ENCODE measurements around the gene FSD2. TPM values are rescaled to one million over a fixed set of nuclear protein-coding genes. Genes with fewer than 3 reads are reported as not detected.

Gene FSD2
- total RNA-seq, 2 donors from 2014 or later: not detected

GRCh38 chr15:82807920-82808633, 2.2 kb upstream of the FSD2 start:
- ATAC-seq (no peak), DNase-seq (ENCODE audit: low spot score in 2 of 2) (no peak)
- H3K27ac Mint-ChIP-seq: peak overlapping the region in 1 of 2 donors; percentile 98
- no peaks in the 10 kb centered on the region for H3K9me3 Mint-ChIP-seq
- peaks cover 5 to 16% of the 10 kb centered on the region in 2 donors for H3K36me3 Mint-ChIP-seq

DNA sequence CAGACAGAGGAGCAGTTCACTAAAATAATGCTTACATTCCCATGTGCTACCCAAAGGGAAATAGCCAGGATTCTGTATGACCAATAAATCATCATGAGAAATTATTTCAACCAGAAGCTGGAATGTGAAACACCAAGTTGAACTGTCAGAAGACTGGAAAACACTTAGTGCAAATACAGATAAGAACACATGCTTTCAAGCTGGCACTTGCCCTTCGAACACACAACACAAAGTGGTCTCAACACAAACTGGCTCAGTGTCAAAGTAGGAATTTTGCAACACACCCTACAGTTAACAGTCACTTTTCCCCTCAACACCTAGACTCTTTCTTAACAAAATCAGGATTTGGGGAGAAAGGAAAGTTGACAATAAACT, 1.3 kb downstream of the FSD2 start:
- H3K36me3 Mint-ChIP-seq: no peaks in the 10 kb centered on the region
- no peak for ATAC-seq
- no peak for DNase-seq (ENCODE audit: low spot score in 2 of 2)
- H3K9me3 Mint-ChIP-seq: no peaks in the 10 kb centered on the region
- H3K27ac Mint-ChIP-seq: no peak overlapping the region

DNA sequence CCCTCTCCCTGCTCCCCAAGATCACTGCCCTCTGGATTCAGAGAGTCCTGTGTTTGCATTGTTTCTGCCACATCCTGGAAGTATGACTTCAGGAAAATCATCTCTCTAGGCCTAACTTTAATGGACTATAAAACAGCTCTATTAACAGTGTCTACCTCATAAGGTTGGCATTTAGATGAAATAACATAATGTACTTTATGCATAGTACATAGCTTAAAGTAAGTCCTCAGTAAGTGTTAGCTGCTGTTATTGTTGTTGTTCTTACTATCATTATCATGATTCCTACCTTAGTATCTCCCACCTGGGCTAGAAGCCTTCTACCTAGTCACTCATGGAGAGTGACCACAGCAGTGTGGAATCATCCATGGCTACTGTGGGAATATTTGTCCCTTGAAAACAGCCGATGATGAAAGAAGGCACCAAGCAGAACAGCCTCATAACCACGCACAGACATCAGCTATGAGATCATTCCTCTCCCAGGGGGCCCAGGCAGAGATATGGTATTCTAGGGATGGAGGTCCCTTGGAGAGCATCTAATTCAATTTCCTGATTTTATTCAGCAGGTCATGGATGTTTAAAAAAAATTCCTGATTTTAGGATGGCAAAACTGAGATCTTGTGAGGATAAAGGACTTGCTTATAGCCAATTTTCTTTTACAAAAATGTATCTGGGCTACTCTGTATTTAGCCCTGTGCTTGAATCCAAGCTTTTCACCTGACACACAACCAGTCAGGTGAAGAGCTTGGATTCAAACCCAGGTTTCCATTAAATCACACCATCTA, 1.9 kb downstream of the FSD2 start:
- Mint-ChIP-seq H3K9me3 (no peaks in the 10 kb centered on the region), H3K27ac (no peak overlapping the region), H3K36me3 (no peaks in the 10 kb centered on the region)
- ATAC-seq (no peak), DNase-seq (ENCODE audit: low spot score in 2 of 2) (no peak)

DNA sequence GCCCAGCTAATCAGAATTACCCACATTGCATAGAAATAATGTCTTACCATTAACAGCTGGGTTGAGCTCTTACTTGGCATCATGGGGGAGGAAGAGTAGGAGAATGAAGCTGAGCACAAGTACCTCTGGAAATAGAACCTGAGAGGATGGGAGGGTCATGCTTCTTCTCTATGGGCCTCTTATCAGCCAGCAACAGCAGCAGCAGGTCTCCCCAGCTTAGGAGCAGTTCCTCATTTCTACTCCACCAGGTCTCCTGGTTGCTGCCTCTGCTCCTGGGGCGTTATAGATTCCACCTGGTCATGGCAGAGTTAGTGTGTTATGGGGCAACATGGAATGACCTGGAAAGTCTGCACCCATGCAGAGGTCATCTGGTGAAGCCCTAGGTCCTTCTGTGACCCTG, 3.4 kb downstream of the FSD2 start:
- DNase-seq (ENCODE audit: low spot score in 2 of 2) (no peak), ATAC-seq (no peak)
- H3K27ac Mint-ChIP-seq: no peak overlapping the region
- no peaks in the 10 kb centered on the region for H3K36me3 Mint-ChIP-seq
- H3K9me3 Mint-ChIP-seq: no peaks in the 10 kb centered on the region

DNA sequence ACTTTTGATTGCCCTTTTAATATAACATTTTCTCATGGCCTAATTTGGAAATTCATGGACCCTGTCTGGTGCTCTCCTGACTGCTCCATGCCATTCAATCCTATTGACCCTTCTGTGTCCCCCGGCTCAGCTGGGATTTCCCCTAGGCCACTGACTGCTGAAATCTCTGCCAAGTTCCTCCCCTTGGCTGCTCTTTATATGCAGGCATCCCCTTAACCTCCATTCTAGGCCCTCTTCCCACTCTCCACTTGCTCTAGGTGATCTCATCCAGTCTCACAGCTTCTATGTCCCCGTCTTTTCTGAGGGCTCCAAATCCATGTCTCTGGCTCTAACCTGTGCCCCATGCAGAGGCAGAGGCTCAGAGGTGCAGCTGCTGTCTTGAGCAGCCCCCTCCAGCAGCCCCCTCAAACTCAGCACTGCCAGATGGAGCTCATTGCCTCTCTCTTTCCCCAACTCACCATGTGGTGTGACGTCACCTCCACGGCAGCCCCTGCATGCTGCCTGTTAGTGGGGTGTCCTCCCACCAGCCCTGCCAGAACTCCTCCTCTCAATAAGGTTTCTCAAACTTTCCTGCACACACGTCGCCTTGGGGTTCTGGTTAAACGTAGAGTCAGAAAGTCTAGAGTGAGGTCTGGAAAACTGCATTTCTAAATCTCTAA, 6.6 kb downstream of the FSD2 start:
- H3K27ac Mint-ChIP-seq: no peak overlapping the region
- DNase-seq (ENCODE audit: low spot score in 2 of 2) (no peak), ATAC-seq (no peak)
- H3K9me3 Mint-ChIP-seq: peaks cover under 1 to 2% of the 10 kb centered on the region in 2 donors
- H3K36me3 Mint-ChIP-seq: peaks cover under 1 to 1% of the 10 kb centered on the region in 2 donors

DNA sequence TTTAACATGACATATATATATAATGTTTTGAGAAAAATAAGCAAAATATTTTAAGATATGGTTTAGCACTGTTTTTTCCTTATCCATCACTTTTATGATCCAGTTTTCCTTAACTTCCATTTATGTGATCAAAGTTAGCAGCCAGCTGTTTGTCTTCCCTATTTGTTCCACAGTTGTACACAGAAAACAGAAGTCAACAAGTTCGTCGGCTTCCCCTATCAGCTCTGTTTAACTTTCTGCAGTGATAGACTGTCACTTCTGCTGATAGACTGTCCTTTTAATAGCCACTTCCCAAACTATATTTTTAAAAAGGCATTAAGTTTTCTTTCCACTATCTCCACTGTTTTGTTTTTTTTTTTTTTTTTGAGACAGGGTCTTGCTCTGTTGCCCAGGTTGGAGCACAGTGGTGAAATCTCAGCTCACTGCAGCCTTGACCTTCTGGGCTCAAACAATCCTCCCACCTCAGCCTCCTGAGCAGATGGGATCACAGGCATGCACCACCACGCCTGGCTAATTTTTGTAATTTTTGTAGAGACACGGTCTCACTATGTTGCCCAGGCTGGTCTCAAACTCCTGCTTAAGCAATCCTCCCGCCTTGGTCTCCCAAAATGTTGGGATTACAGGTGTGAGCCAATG, 7.2 kb downstream of the FSD2 start:
- DNase-seq (ENCODE audit: low spot score in 2 of 2) (no peak), ATAC-seq (no peak)
- peaks cover 7 to 8% of the 10 kb centered on the region in 2 donors for H3K36me3 Mint-ChIP-seq
- H3K27ac Mint-ChIP-seq: no peak overlapping the region
- H3K9me3 Mint-ChIP-seq: peaks cover 7 to 8% of the 10 kb centered on the region in 2 donors

- DNase-seq (ENCODE audit: low spot score in 2 of 2) (no peak), ATAC-seq (no peak)
- H3K27ac Mint-ChIP-seq: no peak overlapping the region
- H3K36me3 Mint-ChIP-seq: peaks cover 8 to 9% of the 10 kb centered on the region in 2 donors
- H3K9me3 Mint-ChIP-seq: peaks cover 8 to 9% of the 10 kb centered on the region in 2 donors
These were observed 7.8 kb downstream of the FSD2 start for GRCh38 chr15:82798104-82798503.

- no peak overlapping the region for H3K27ac Mint-ChIP-seq
These were observed 12.1 kb downstream of the FSD2 start for GRCh38 chr15:82793737-82794136.

DNA sequence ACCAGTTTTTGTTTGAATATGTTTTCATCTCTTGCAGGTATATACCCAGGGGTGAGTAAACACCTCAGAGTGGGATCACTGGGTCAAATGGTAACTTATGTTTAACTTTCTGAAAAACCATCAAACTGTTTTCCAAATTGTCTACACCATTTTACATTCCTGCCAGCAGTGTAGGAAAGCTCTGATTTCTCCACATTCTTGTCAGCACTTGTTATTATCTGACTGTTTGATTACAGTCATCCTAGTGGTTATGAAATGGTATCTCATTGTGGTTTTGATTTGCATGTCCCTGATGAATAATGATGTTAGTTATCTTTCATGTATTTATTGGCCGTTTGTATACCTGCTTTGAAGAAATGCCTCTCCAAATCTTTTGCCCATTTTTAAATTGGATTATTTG, 13.8 kb downstream of the FSD2 start:
- H3K9me3 Mint-ChIP-seq: peaks cover 8 to 9% of the 10 kb centered on the region in 2 donors
- H3K36me3 Mint-ChIP-seq: peaks cover 8 to 9% of the 10 kb centered on the region in 2 donors
- ATAC-seq (no peak), DNase-seq (ENCODE audit: low spot score in 2 of 2) (no peak)
- no peak overlapping the region for H3K27ac Mint-ChIP-seq

More at GRCh38 chr15:82793737-82794136, 12.1 kb downstream of the FSD2 start:
- ATAC-seq: no peak
- Mint-ChIP-seq H3K36me3 (peaks cover 8 to 9% of the 10 kb centered on the region in 2 donors), H3K9me3 (peaks cover 8 to 9% of the 10 kb centered on the region in 2 donors)
- DNase-seq (ENCODE audit: low spot score in 2 of 2): no peak

DNA sequence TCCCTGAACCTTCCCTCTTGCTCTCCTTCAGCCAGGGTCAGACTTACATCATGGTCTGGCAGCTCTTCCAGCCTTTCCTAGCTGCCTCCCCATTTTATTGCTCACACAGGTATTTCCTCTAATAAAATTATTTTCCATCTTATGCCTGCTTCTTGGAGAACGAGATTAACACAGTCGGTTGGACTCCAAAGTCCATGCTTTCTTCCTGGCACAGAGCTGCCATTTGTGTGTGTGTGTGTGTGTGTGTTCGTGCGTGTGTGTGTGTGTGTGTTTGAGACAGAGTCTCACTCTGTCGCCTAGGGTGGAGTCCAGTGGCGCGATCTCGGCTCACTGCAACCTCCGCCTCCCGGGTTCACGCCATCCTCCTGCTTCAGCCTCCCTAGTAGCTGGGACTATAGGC, 15.5 kb downstream of the FSD2 start:
- no peak overlapping the region for H3K27ac Mint-ChIP-seq
- DNase-seq (ENCODE audit: low spot score in 2 of 2) (no peak), ATAC-seq (no peak)
- peaks cover 8 to 9% of the 10 kb centered on the region in 2 donors for H3K9me3 Mint-ChIP-seq
- peaks cover 8 to 9% of the 10 kb centered on the region in 2 donors for H3K36me3 Mint-ChIP-seq

- DNase-seq (ENCODE audit: low spot score in 2 of 2): no peak
- H3K27ac Mint-ChIP-seq: no peak overlapping the region
- H3K9me3 Mint-ChIP-seq: peaks cover 8 to 9% of the 10 kb centered on the region in 2 donors
- peaks cover 8 to 9% of the 10 kb centered on the region in 2 donors for H3K36me3 Mint-ChIP-seq
- ATAC-seq: no peak
These were observed 16.4 kb downstream of the FSD2 start for GRCh38 chr15:82789491-82789890.

- no peak for ATAC-seq
- H3K27ac Mint-ChIP-seq: no peak overlapping the region
- no peaks in the 10 kb centered on the region for H3K9me3 Mint-ChIP-seq
These were observed 17.4 kb downstream of the FSD2 start for GRCh38 chr15:82788496-82788895.

GRCh38 chr15:82781349-82781748, 24.5 kb downstream of the FSD2 start:
- ATAC-seq (no peak), DNase-seq (ENCODE audit: low spot score in 2 of 2) (no peak)
- Mint-ChIP-seq H3K9me3 (no peaks in the 10 kb centered on the region), H3K36me3 (no peaks in the 10 kb centered on the region), H3K27ac (no peak overlapping the region)

More at GRCh38 chr15:82788496-82788895, 17.4 kb downstream of the FSD2 start:
- DNase-seq (ENCODE audit: low spot score in 2 of 2): no peak
- no peaks in the 10 kb centered on the region for H3K36me3 Mint-ChIP-seq

GRCh38 chr15:82778755-82779154, 27.1 kb downstream of the FSD2 start:
- Mint-ChIP-seq H3K36me3 (no peaks in the 10 kb centered on the region), H3K27ac (peak overlapping the region in 1 of 2 donors; percentile 43), H3K9me3 (no peaks in the 10 kb centered on the region)
- ATAC-seq (no peak), DNase-seq (ENCODE audit: low spot score in 2 of 2) (no peak)

- no peak for DNase-seq (ENCODE audit: low spot score in 2 of 2)
- no peaks in the 10 kb centered on the region for H3K9me3 Mint-ChIP-seq
- no peak for ATAC-seq
- H3K36me3 Mint-ChIP-seq: no peaks in the 10 kb centered on the region
- no peak overlapping the region for H3K27ac Mint-ChIP-seq
These were observed 31.4 kb downstream of the FSD2 start for GRCh38 chr15:82774496-82774895.

GRCh38 chr15:82771789-82772607, 33.9 kb downstream of the FSD2 start:
- ATAC-seq: no peak
- H3K36me3 Mint-ChIP-seq: no peaks in the 10 kb centered on the region

More at GRCh38 chr15:82771789-82772607, 33.9 kb downstream of the FSD2 start:
- DNase-seq (ENCODE audit: low spot score in 2 of 2): no peak
- H3K27ac Mint-ChIP-seq: no peak overlapping the region
- peaks cover 0 to 2% of the 10 kb centered on the region in 2 donors for H3K9me3 Mint-ChIP-seq

All from activated naive CD4-positive, alpha-beta T cell treated with anti-CD3 and anti-CD28 coated beads, Interleukin-2, amount 50 U/mL, for 72 hours (primary cell).